Gastrocnemius medialis (tissue), 4 donors: ENCODE measurements around the gene ASXL3. TPM values are rescaled to one million over a fixed set of nuclear protein-coding genes. Genes with fewer than 3 reads are reported as not detected.

Experiments used
- ATAC-seq, 2 donors: fragments of 150-250 bp; one replicate each; pipeline ENCODE4 v1.9.1; 2016
- DNase-seq, 2 donors: peaks; one replicate each; pipeline ENCODE4 v3.0.0-alpha.2; 2019
- H3K27ac ChIP-seq, 4 donors: fragments of 200-600 bp; sonication (generic); 1 replicate in 1 of 4; 2 replicates in 3 of 4; pipeline ENCODE4 v1.5.1; 2016 to 2018; ENCODE audit warnings: mild to moderate bottlenecking in 2 of 4, moderate library complexity in 1 of 4
- H3K27me3 ChIP-seq, 3 donors: fragments of 200-600 bp; sonication (generic) in 2 of 3; 1 replicate in 1 of 3; 2 replicates in 2 of 3; pipeline versions ENCODE4 v1.5.1 to v1.6.0; 2016 to 2019; ENCODE audit warnings: mild to moderate bottlenecking in 1 of 3, moderate library complexity in 1 of 3
- H3K36me3 ChIP-seq, 2 donors: fragments of 200-600 bp; sonication (generic) in 1 of 2; one replicate each; pipeline ENCODE4 v1.5.1; 2017 to 2018
- H3K4me1 ChIP-seq, 2 donors: fragments of 200-600 bp; sonication (generic) in 1 of 2; one replicate each; pipeline ENCODE4 v1.5.1; 2016 to 2017; ENCODE audit warnings: mild to moderate bottlenecking in 2 of 2
- H3K4me3 ChIP-seq, 4 donors: fragments of 200-600 bp; sonication (generic) in 3 of 4; 1 replicate in 1 of 4; 2 replicates in 3 of 4; pipeline ENCODE4 v1.5.1; 2016 to 2019; ENCODE audit warnings: mild to moderate bottlenecking in 2 of 4
- H3K9me3 ChIP-seq, 3 donors: fragments of 200-600 bp; sonication (generic) in 2 of 3; 1 replicate in 1 of 3; 2 replicates in 2 of 3; pipeline ENCODE4 v1.5.1; 2016 to 2019
- POLR2A ChIP-seq, 2 donors: fragments of 450-650 bp; IDR thresholded peaks; one replicate each; pipeline ENCODE4 v1.6.1; 2017; ENCODE audit warnings: antibody characterized with exemption in 2 of 2, mild to moderate bottlenecking in 2 of 2, moderate library complexity in 2 of 2
- in situ Hi-C, 4 donors: fragments of 200-750 bp; cut with MboI; loops; one replicate each; pipeline versions ENCODE4 v1.15.0 to v1.8.0; 2017; ENCODE audit warnings: low sequenced_read_pairs in 4 of 4
- intact Hi-C: fragments of 100-400 bp; cut with DNase I; formaldehyde crosslinking; loops from one replicate; pipeline ENCODE4 v1.15.1; 2023; ENCODE audit warnings: low total_unique reads
- total RNA-seq, 4 donors: library from RNA; depleted of rRNA; stranded (reverse); fragments of >200 nt; gene quantifications; one replicate each; pipeline versions ENCODE4 v1.1.0 to v1.2.3, GENCODE V29; 2016
- TF ChIP-seq, protein P1 (sequence below), 5 experiments: fragments of 450-650 bp in 3 of 5; fragments of 200-600 bp in 2 of 5; sonication (generic) in 2 of 5; IDR thresholded peaks in 4 of 5; conservative IDR thresholded peaks in 1 of 5; 1 replicate in 4 of 5; 2 replicates in 1 of 5; pipeline ENCODE4 v1.5.1; 2016 to 2019; ENCODE audit warnings: antibody characterized with exemption in 5 of 5, mild to moderate bottlenecking in 3 of 5, moderate library complexity in 3 of 5

Gene ASXL3
- total RNA-seq, 4 donors from 2014 or later: 0.04 to 0.12 (median 0.05) TPM; not detected in 1

- in situ Hi-C loops (no loop called here), intact Hi-C loops (no loop called here)
- no peak for TF ChIP-seq POLR2A (IDR thresholded peaks at IDR 0.05)
- TF ChIP-seq, protein P1, sequence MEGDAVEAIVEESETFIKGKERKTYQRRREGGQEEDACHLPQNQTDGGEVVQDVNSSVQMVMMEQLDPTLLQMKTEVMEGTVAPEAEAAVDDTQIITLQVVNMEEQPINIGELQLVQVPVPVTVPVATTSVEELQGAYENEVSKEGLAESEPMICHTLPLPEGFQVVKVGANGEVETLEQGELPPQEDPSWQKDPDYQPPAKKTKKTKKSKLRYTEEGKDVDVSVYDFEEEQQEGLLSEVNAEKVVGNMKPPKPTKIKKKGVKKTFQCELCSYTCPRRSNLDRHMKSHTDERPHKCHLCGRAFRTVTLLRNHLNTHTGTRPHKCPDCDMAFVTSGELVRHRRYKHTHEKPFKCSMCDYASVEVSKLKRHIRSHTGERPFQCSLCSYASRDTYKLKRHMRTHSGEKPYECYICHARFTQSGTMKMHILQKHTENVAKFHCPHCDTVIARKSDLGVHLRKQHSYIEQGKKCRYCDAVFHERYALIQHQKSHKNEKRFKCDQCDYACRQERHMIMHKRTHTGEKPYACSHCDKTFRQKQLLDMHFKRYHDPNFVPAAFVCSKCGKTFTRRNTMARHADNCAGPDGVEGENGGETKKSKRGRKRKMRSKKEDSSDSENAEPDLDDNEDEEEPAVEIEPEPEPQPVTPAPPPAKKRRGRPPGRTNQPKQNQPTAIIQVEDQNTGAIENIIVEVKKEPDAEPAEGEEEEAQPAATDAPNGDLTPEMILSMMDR (IDR thresholded peaks at IDR 0.05 in 4 of 5, conservative IDR thresholded peaks at IDR 0.05 in 1 of 5): no peak
- no peak for DNase-seq
- Histone ChIP-seq H3K4me3 (no peak overlapping the region), H3K4me1 (no peaks in the 10 kb centered on the region), H3K36me3 (no peaks in the 10 kb centered on the region), H3K27ac (no peak overlapping the region), H3K27me3 (no peaks in the 10 kb centered on the region), H3K9me3 (no peaks in the 10 kb centered on the region)
- ATAC-seq: no peak
Measured at GRCh38 chr18:33594799-33595198, 16.8 kb downstream of the ASXL3 start.

GRCh38 chr18:33596178-33596854 lies 18.3 kb downstream of the ASXL3 start:
- Histone ChIP-seq H3K36me3 (no peaks in the 10 kb centered on the region), H3K27me3 (no peaks in the 10 kb centered on the region), H3K9me3 (no peaks in the 10 kb centered on the region), H3K27ac (no peak overlapping the region), H3K4me3 (no peak overlapping the region), H3K4me1 (no peaks in the 10 kb centered on the region)
- ATAC-seq: no peak
- in situ Hi-C loops: no loop called here
- TF ChIP-seq POLR2A (IDR thresholded peaks at IDR 0.05): no peak
- TF ChIP-seq, protein P1 (IDR thresholded peaks at IDR 0.05 in 4 of 5, conservative IDR thresholded peaks at IDR 0.05 in 1 of 5): no peak
- intact Hi-C loops: no loop called here
- DNase-seq: no peak

GRCh38 chr18:33600846-33601245 lies 22.8 kb downstream of the ASXL3 start:
- in situ Hi-C loops: no loop called here
- TF ChIP-seq, protein P1 (IDR thresholded peaks at IDR 0.05 in 4 of 5, conservative IDR thresholded peaks at IDR 0.05 in 1 of 5): no peak
- TF ChIP-seq POLR2A (IDR thresholded peaks at IDR 0.05): no peak
- no peak for ATAC-seq

DNA sequence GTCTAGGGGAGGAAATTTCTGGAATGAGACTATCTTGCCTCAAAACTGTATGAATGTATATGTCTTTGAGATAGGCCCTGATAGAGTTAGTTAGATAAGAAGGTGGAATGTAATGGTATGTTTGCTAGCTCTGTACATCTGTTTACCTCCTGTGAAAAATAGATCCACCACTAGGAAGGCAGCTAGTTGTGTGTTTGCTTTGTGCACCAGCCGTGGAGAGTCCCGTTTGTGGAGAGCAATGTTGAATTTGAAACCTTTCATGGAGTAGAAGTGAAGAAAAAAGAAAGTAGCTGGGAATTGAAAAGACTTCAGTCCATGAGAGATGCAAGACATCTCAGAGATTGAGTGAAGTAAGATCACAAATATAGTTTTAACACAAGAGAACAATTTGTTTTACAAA lies 25.4 kb downstream of the ASXL3 start:
- no peaks in the 10 kb centered on the region for H3K27me3 ChIP-seq
- H3K9me3 ChIP-seq: no peaks in the 10 kb centered on the region
- H3K36me3 ChIP-seq: no peaks in the 10 kb centered on the region
- TF ChIP-seq, protein P1 (IDR thresholded peaks at IDR 0.05 in 4 of 5, conservative IDR thresholded peaks at IDR 0.05 in 1 of 5): no peak
- TF ChIP-seq POLR2A (IDR thresholded peaks at IDR 0.05): no peak
- DNase-seq (no peak), ATAC-seq (no peak)
- intact Hi-C loops: no loop called here
- no peaks in the 10 kb centered on the region for H3K4me1 ChIP-seq
- in situ Hi-C loops: no loop called here
- no peak overlapping the region for H3K27ac ChIP-seq
- no peak overlapping the region for H3K4me3 ChIP-seq

More at GRCh38 chr18:33600846-33601245, 22.8 kb downstream of the ASXL3 start:
- DNase-seq: no peak
- Histone ChIP-seq H3K27me3 (no peaks in the 10 kb centered on the region), H3K4me1 (no peaks in the 10 kb centered on the region), H3K36me3 (no peaks in the 10 kb centered on the region), H3K4me3 (no peak overlapping the region), H3K27ac (no peak overlapping the region), H3K9me3 (no peaks in the 10 kb centered on the region)
- intact Hi-C loops: no loop called here

- H3K27ac ChIP-seq: no peak overlapping the region
- H3K9me3 ChIP-seq: no peaks in the 10 kb centered on the region
- no peaks in the 10 kb centered on the region for H3K4me1 ChIP-seq
- no peaks in the 10 kb centered on the region for H3K36me3 ChIP-seq
- no peaks in the 10 kb centered on the region for H3K27me3 ChIP-seq
- ATAC-seq: no peak
- in situ Hi-C loops (no loop called here), intact Hi-C loops (no loop called here)
- no peak for DNase-seq
- H3K4me3 ChIP-seq: no peak overlapping the region
- TF ChIP-seq, protein P1 (IDR thresholded peaks at IDR 0.05 in 4 of 5, conservative IDR thresholded peaks at IDR 0.05 in 1 of 5): no peak
- no peak for TF ChIP-seq POLR2A (IDR thresholded peaks at IDR 0.05)
Measured at GRCh38 chr18:33605250-33605649, 27.2 kb downstream of the ASXL3 start.
